ENCODE results near the gene TMEM269. TPM values are rescaled to one million over a fixed set of nuclear protein-coding genes. Genes with fewer than 3 reads are reported as not detected.
A peak's percentile ranks its signal among the peaks of the same experiment; 100 is the strongest.

Gene TMEM269
- total RNA-seq, 1 donor: under 0.01 TPM

DNA sequence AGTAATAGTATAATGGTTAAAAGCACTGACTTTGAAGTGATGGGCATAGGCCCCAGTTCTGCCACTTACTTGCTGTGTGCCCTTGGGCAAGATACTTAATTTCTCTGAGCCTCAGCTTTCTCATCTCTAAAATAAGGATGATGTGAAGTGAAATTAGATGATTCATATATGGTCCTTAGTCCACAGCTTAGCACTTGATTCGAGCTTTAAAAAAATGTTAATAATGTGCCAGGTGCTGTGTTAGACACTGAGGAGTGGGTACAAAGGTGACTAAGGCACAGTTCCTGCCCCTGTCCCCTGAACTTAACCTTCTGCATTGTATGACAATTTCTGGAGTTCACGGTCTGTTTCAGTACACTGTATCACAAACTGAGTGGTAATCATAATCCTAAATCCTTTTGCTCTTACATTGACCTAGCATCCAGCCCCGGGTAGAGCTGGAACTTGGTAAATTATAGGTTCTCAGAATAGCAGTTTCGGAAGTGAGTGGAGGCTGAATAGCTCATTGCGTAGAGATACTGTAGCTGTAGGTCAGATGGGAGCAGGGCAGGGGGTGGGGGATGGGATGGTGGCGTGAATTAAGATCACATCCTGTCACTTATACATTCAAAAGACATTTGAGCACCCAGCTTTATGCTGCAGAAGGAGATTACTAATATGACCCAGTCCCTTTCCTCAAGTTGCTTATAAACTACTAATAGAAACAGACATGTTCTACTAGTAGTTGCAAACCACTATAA is 63.1 kb downstream of the TMEM269 start:
- peak overlapping the region; percentile 95 for H3K4me2 ChIP-seq (ENCODE audit: insufficient read depth, low read length)
- peaks cover 4% of the 10 kb centered on the region for H4K20me1 ChIP-seq (ENCODE audit: insufficient read depth, low read length)
- no peak overlapping the region for H2AFZ ChIP-seq (ENCODE audit: low read length)
- H3K79me2 ChIP-seq (ENCODE audit: insufficient read depth, low read length): peaks cover 16% of the 10 kb centered on the region
- DNase-seq (ENCODE audit: insufficient read length, low spot score, missing footprints): no peak
- no peaks in the 10 kb centered on the region for H3K27me3 ChIP-seq (ENCODE audit: insufficient read depth, low read length)
- peaks cover 22% of the 10 kb centered on the region for H3K4me1 ChIP-seq (ENCODE audit: insufficient read depth, low read length)
- H3K36me3 ChIP-seq (ENCODE audit: insufficient read depth, low read length): peaks cover 30% of the 10 kb centered on the region
- H3K4me3 ChIP-seq (ENCODE audit: insufficient read depth, low read length): peak overlapping the region; percentile 88
- H3K27ac ChIP-seq (ENCODE audit: low read depth, low read length): no peak overlapping the region
- H3K9me3 ChIP-seq (ENCODE audit: low read depth, low read length): peaks cover 12% of the 10 kb centered on the region
- TF ChIP-seq, protein P1, sequence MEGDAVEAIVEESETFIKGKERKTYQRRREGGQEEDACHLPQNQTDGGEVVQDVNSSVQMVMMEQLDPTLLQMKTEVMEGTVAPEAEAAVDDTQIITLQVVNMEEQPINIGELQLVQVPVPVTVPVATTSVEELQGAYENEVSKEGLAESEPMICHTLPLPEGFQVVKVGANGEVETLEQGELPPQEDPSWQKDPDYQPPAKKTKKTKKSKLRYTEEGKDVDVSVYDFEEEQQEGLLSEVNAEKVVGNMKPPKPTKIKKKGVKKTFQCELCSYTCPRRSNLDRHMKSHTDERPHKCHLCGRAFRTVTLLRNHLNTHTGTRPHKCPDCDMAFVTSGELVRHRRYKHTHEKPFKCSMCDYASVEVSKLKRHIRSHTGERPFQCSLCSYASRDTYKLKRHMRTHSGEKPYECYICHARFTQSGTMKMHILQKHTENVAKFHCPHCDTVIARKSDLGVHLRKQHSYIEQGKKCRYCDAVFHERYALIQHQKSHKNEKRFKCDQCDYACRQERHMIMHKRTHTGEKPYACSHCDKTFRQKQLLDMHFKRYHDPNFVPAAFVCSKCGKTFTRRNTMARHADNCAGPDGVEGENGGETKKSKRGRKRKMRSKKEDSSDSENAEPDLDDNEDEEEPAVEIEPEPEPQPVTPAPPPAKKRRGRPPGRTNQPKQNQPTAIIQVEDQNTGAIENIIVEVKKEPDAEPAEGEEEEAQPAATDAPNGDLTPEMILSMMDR (IDR thresholded peaks at IDR 0.05; ENCODE audit: extremely low read depth, low read depth, low read length): no peak

DNA sequence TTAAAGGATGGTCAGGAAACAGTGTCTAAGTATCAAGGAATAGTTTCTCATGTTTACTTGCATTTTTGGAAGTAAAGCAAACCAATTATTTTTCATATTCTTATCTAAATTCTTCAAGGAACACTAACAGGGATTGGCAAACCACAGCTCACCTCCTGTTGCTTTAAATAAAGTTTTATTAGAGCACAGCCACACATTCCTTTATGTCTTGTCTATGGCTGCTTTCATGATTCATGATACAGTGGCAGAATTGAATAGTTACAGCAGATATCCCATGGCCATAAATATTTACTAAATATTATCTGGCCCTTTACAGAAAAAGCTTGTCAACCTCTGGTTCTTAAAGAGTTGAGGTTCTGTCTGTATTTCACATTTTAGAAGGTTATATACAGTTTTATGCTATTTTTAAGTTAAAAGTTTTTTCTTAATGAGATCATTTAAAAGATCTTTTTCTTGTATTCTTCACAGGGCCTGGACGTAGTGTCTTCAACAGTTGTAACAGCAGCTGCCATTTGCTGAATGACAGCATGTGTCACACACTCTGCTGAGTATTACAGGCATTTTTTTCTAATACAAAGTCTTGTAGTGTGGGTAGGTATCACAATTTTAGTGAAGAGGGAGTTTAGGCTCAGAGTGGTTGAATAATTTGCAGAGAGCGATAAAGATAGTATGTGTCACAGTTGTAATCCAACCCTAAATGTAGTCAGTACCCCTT is 64.2 kb downstream of the TMEM269 start:
- Histone ChIP-seq H3K27ac (ENCODE audit: low read depth, low read length) (no peak overlapping the region), H3K27me3 (ENCODE audit: insufficient read depth, low read length) (no peaks in the 10 kb centered on the region), H3K79me2 (ENCODE audit: insufficient read depth, low read length) (peaks cover 16% of the 10 kb centered on the region), H3K4me1 (ENCODE audit: insufficient read depth, low read length) (peaks cover 22% of the 10 kb centered on the region), H3K36me3 (ENCODE audit: insufficient read depth, low read length) (peaks cover 28% of the 10 kb centered on the region), H3K4me3 (ENCODE audit: insufficient read depth, low read length) (no peak overlapping the region), H3K4me2 (ENCODE audit: insufficient read depth, low read length) (no peak overlapping the region), H2AFZ (ENCODE audit: low read length) (no peak overlapping the region), H4K20me1 (ENCODE audit: insufficient read depth, low read length) (peaks cover 4% of the 10 kb centered on the region), H3K9me3 (ENCODE audit: low read depth, low read length) (peaks cover 12% of the 10 kb centered on the region)
- DNase-seq (ENCODE audit: insufficient read length, low spot score, missing footprints): peak; percentile 83
- TF ChIP-seq, protein P1 (IDR thresholded peaks at IDR 0.05; ENCODE audit: extremely low read depth, low read depth, low read length): no peak

DNA sequence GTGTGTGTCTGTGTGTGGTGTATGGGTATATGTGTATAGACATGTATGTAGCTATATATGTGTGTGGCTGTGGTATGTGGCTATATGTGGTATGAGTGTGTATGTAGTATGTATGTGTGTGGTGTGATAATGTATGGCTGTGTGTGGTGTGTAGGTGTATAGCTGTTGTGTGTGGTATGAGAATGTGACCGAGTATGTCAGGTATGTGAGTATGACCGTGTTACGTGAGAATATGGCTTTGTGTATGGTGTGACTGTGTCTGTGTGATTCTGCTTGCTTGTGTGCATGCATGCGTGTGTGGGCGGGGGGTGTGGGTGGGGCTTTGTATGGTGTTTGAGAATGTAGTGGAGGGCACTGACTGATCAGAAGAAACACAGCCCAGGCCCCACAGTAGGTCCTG is 65.2 kb downstream of the TMEM269 start:
- Histone ChIP-seq H4K20me1 (ENCODE audit: insufficient read depth, low read length) (peaks cover 4% of the 10 kb centered on the region), H2AFZ (ENCODE audit: low read length) (no peak overlapping the region), H3K4me2 (ENCODE audit: insufficient read depth, low read length) (no peak overlapping the region), H3K4me3 (ENCODE audit: insufficient read depth, low read length) (no peak overlapping the region), H3K27me3 (ENCODE audit: insufficient read depth, low read length) (no peaks in the 10 kb centered on the region), H3K36me3 (ENCODE audit: insufficient read depth, low read length) (peaks cover 28% of the 10 kb centered on the region), H3K4me1 (ENCODE audit: insufficient read depth, low read length) (peaks cover 15% of the 10 kb centered on the region), H3K27ac (ENCODE audit: low read depth, low read length) (no peak overlapping the region), H3K9me3 (ENCODE audit: low read depth, low read length) (peaks cover 12% of the 10 kb centered on the region), H3K79me2 (ENCODE audit: insufficient read depth, low read length) (peaks cover 16% of the 10 kb centered on the region)
- TF ChIP-seq, protein P1 (IDR thresholded peaks at IDR 0.05; ENCODE audit: extremely low read depth, low read depth, low read length): no peak
- DNase-seq (ENCODE audit: insufficient read length, low spot score, missing footprints): no peak

Other genes starting within 250 kb of the TMEM269 start
- 17.4 and 18.3 TPM in 2 replicates for gene PPIH, start 126.6 kb upstream of the TMEM269 start, total RNA-seq
- gene YBX1, start 102.6 kb upstream of the TMEM269 start, total RNA-seq: 481 and 491 TPM in 2 replicates
- gene CLDN19, start 44.8 kb upstream of the TMEM269 start, total RNA-seq: not detected in 2 replicates
- 209 and 213 TPM in 2 replicates for gene P3H1, start 18.0 kb upstream of the TMEM269 start, total RNA-seq
- 4.7 and 5.9 TPM in 2 replicates for gene C1orf50, start 17.7 kb upstream of the TMEM269 start, total RNA-seq
- 21.7 and 29.2 TPM in 2 replicates for gene ERMAP, start 32.1 kb downstream of the TMEM269 start, total RNA-seq
- 17.0 and 20.0 TPM in 2 replicates for gene SVBP, start 32.4 kb downstream of the TMEM269 start, total RNA-seq
- gene ZNF691, start 61.6 kb downstream of the TMEM269 start, total RNA-seq: 5.4 and 6.5 TPM in 2 replicates
- 28.3 and 43.4 TPM in 2 replicates for gene SLC2A1, start 173.9 kb downstream of the TMEM269 start, total RNA-seq